HG03520 (cell line): ENCODE data around the gene TERT.
"Not testable (repeated sequence)": the region's sequence is repeated elsewhere in the genome, so short reads cannot be mapped to it uniquely, and the experiment has no call there.

Experiments used
- ATAC-seq: cut with Tn5 transposase; IDR thresholded peaks from one replicate; pipeline ENCODE4 v1.9.1; 2021; ENCODE audit warnings: mild to moderate bottlenecking, moderate library complexity; ENCODE audit not compliant: unreplicated experiment

The TERT gene

DNA sequence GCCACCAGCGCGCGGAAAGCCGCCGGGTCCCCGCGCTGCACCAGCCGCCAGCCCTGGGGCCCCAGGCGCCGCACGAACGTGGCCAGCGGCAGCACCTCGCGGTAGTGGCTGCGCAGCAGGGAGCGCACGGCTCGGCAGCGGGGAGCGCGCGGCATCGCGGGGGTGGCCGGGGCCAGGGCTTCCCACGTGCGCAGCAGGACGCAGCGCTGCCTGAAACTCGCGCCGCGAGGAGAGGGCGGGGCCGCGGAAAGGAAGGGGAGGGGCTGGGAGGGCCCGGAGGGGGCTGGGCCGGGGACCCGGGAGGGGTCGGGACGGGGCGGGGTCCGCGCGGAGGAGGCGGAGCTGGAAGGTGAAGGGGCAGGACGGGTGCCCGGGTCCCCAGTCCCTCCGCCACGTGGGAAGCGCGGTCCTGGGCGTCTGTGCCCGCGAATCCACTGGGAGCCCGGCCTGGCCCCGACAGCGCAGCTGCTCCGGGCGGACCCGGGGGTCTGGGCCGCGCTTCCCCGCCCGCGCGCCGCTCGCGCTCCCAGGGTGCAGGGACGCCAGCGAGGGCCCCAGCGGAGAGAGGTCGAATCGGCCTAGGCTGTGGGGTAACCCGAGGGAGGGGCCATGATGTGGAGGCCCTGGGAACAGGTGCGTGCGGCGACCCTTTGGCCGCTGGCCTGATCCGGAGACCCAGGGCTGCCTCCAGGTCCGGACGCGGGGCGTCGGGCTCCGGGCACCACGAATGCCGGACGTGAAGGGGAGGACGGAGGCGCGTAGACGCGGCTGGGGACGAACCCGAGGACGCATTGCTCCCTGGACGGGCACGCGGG, at the start of gene TERT:
Gene TERT, minus strand, starts transcription at position 234 of the 815 bp plus-strand sequence. Its CDS starts 79 bp downstream, at position 155.
- ATAC-seq: no peak

DNA sequence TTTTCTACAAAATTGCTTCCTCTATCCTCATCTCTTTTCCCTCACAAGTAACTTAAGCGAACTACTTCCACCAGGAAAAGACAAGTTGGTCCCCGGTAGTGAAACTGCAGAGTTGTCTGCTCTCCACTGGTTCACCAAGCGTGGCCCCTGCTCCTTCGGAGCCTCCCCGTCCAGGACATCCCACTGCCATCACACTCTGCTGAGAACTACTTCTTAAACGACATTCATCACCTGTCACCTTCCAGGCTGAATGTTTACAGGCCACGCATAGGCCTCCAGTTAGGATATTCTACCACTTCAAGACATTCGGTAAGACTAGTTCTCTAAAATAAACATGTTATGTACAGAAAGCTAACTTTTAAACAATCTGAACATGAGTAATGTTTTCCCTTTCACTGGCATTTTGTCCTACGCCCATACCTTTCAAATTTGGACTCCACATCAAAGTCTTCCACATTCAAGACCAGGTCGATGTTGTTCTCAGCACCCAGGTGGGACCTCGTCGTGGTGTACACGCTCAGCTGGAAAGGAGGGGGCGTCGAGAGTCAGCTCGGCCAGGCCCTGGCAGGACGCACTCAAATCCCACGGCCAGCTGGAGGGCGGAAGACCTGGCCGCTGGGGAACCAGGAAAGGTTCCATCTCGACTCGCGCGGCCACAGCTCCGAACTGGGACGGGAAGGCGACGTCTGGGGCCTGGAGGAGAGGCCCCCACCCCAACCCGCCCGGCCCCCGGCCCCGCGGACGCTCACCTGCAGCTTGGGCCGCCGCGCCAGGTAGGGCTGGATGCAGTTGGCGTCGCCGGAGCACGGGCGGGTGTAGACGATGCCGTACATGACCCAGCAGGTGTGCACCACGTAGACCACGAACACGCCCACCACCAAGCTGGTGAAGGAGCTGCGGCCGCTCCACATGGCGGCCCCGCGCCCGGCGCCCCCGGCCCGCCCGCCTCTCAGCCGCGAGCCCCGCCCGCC, 49.3 kb upstream of the TERT start:
- ATAC-seq: peak; percentile 9

- no peak for ATAC-seq
Measured at GRCh38 chr5:1343315-1343751, 48.5 kb upstream of the TERT start.

- ATAC-seq: not testable (repeated sequence)
Measured at GRCh38 chr5:1342711-1343110, 47.8 kb upstream of the TERT start.

DNA sequence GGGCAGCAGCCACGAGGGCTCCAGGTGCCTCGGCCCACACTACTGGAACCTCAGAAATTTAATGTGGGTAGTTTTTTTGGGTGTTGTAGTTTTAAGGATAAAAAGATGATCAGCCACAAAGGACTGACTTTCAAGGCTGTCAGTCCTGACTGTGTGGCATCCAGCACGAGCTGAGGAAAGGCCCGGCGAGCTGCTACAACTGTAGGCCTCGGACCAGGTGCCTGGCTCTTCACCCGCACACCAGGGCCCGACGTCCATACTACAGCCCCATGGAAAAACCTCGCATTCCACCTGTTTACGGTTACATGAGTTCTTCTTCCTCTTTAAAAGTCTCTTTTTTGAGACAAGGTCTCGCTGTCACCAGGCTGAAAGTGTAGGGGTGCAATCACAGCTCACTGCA, 47.4 kb upstream of the TERT start:
- no peak for ATAC-seq

DNA sequence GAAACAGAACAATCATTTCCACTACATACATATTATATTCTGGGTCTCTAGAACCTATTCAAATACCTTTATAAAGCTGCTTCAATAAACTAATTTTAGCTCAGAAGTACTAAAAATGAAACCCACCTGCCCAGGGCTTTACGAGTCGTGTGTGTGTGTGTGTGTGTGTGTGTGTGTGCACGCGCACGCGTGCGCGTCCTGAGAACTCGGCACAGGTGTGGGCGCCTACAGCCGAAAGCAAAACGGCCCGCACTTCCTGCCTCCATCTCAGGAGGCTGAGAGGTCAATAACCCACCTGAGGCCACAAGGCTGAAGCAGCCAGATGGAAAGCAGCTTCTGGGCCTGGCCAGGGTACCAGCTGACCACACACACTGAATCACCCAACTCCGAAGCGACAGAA, 47.0 kb upstream of the TERT start:
- no peak for ATAC-seq

DNA sequence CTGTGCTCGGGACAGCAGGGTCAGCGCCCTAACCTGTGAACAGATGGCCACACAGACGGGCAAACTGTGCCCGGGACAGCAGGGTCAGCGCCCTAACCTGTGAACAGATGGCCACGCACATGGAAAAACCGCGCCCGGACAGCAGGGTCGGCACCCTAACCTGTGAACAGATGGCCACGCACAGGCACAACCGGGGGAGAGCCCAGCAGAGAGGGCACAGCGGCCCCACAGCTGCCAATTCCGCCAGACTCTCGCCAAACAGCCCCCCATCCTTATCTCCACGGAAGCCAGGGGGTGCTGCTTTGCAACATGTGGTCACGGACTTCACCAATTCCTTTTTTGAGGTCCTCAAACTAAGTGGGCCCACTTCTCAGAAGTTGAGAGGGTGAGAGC, 44.9 kb upstream of the TERT start:
- ATAC-seq: not testable (repeated sequence)

- not testable (repeated sequence) for ATAC-seq
Measured at GRCh38 chr5:1339139-1339817, 44.4 kb upstream of the TERT start.

- no peak for ATAC-seq
Measured at GRCh38 chr5:1338506-1339070, 43.7 kb upstream of the TERT start.

- no peak for ATAC-seq
Measured at GRCh38 chr5:1338196-1338490, 43.3 kb upstream of the TERT start.

DNA sequence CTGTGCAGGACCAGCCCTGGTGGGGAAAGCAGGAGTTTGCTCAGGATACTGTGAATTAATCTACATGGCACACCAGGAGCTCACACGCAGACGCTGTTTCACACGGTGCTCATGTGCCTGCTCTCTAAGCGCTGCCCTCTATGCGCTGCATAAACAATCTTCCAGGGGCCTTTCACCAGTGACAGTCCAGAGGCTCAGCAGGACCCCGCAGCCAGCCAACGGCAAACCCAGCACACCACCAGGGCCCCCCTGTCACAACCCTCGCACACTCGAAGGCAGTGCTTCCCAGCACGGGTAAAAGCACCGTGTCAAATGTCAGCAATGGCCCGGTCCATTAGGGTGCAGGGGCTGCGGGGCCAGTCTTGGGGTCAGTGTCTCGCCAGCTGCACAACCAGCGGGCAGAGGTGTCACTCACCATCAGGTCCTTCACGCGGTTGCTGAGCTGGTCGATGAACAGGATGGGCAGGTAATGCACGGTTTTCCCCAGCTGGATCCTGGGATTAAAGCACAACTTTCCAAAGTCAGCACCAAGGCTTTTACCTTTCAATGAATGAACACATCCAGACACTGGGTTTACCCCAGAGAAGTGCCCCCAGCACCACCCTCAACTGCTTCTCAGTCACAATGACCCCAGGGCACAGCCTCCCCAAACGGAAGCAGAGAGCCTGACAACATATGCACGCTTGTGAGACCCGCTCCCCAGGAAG, 42.8 kb upstream of the TERT start:
- no peak for ATAC-seq

- ATAC-seq: no peak
Measured at GRCh38 chr5:1336749-1337488, 42.1 kb upstream of the TERT start.

DNA sequence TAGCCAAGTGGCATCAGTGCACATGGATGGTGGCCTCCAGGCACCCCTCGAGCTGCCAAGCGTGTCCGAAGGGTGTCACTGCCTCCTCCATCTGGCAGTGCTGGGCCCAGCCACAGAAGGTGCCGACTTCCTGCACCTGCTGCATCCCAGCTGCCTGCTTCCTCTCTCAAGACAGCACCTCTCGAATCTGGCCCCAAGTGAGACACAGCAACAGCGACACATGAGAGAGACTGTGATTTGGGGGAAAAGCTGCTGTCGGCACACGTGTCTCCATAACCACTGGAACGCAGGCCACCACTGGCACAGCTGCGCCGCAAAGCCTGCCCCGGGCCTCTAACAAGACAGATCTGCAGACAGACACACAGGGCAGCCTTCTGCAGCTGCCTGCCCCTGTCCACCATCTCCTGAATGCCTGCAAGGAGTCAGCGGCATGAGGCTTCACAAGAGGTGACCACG, 41.3 kb upstream of the TERT start:
- ATAC-seq: no peak

GRCh38 chr5:1335540-1336095, 40.8 kb upstream of the TERT start:
- no peak for ATAC-seq

DNA sequence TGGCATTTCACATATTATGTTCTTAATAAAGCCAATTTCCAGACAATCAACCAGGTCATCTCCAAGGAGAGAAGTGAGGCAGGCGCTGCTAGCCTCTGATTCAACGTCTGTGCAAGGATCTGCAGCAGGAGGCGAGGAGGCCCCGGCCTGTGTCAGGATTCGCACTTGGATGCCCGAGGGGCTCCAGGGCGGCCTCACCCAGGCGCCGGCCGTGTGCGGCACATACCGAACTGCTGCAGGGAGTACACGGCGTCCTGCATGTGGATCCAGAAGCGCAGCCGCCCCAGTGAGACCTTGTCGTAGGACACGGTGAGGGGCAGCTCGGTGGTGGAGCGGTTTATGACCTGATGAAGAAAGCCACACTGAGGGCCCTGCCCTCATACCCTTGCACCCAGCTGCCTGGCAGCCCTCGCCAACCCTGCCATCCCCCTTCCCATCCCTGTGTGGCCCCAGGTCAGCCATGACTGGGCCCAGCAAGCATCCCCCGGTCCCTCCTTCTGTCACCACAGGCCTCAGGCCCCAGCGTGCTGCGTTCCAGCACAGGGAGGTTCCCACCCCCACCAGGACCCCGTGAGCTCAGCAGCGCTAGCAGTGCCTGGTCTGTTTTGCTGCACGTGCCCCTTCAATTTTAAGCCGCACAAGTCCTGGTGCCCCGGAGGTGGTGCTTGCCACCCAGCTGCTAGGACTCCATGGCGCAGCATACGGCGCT, 40.1 kb upstream of the TERT start:
- no peak for ATAC-seq

DNA sequence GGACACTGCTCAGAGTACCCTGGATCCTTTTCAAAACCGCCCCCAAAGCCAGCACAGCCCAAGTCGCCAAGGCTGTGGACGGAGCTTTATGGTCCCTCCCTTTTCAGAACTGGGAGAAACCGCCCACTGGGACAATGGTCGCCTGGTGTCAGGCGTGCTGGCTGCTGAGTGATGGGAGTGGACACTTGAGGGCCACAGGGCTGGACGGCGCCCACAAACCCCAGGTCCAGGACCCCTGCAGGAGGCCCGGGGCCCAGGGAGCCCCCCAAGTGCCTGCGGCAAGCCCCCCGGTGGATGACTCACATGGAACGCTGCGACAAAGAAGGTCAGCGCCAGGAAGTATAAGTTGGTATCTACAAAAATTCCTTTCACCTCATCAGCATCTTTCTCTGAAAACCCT, 39.1 kb upstream of the TERT start:
- no peak for ATAC-seq

DNA sequence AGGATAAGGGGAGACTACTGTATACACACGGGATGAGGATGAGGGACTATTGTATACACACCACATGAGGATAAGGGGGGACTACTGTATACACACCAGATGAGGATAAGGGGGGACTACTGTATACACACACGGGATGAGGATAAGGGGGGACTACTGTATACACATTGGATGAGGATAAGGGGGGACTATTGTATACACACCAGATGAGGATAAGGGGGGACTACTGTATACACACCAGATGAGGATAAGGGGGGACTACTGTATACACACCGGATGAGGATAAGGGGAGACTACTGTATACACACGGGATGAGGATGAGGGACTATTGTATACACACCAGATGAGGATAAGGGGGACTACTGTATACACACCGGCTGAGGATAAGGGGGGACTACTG, 38.4 kb upstream of the TERT start:
- not testable (repeated sequence) for ATAC-seq

DNA sequence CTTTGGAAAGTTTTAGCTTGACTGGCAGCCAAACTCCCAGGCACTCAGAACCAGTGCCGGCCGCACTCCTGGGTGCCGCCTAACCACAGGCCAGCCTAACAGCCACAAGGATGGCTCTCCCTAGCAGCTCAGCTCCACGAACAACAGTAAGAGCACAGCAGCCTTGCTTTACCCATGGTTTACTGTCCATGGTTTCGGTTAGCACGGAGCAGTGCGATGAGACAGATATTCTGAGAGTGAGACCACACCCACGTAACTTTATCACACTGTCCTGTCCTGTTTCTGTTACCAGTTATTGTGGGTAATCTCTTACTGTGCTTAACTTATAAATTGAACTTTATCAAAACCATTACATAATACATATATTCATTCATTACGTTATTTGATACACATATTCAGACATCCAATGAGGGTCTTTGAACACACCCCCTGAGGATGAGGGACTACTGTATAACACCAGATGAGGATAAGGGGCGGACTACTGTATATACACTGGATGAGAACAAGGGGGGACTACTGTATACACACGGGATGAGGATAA, 37.7 kb upstream of the TERT start:
- no peak for ATAC-seq
